ENCODE measurements around the gene ZKSCAN2.

Gene ZKSCAN2

GRCh38 chr16:25194273-25194878 is 63.3 kb downstream of the ZKSCAN2 start:
- Mint-ChIP-seq H3K9me3 (no peaks in the 10 kb centered on the region), H3K27ac (no peak overlapping the region), H3K27me3 (no peaks in the 10 kb centered on the region), H3K4me1 (no peaks in the 10 kb centered on the region), H3K4me3 (no peak overlapping the region)
- DNase-seq (no peak), ATAC-seq (no peak)

- ATAC-seq = no peak
- H3K27ac Mint-ChIP-seq = no peak overlapping the region
- no peaks in the 10 kb centered on the region for H3K27me3 Mint-ChIP-seq
- H3K4me3 Mint-ChIP-seq = no peak overlapping the region
- no peaks in the 10 kb centered on the region for H3K9me3 Mint-ChIP-seq
- DNase-seq = no peak
- H3K4me1 Mint-ChIP-seq = no peaks in the 10 kb centered on the region
These were observed 65.5 kb downstream of the ZKSCAN2 start for GRCh38 chr16:25192096-25192495.

- no peaks in the 10 kb centered on the region for H3K27me3 Mint-ChIP-seq
- no peak overlapping the region for H3K4me3 Mint-ChIP-seq
- no peaks in the 10 kb centered on the region for H3K4me1 Mint-ChIP-seq
- ATAC-seq (no peak), DNase-seq (no peak)
- no peaks in the 10 kb centered on the region for H3K9me3 Mint-ChIP-seq
- no peak overlapping the region for H3K27ac Mint-ChIP-seq
These were observed 68.3 kb downstream of the ZKSCAN2 start for GRCh38 chr16:25189305-25189704.

- DNase-seq = no peak
- Mint-ChIP-seq H3K4me3 (no peak overlapping the region), H3K27ac (no peak overlapping the region), H3K9me3 (no peaks in the 10 kb centered on the region), H3K4me1 (no peaks in the 10 kb centered on the region), H3K27me3 (no peaks in the 10 kb centered on the region)
- ATAC-seq = no peak
These were observed 70.2 kb downstream of the ZKSCAN2 start for GRCh38 chr16:25187491-25187795.
